NCI-H510A (cell line): ENCODE measurements around the gene MSRB3.

Source experiments
- DNase-seq: peaks from one replicate; lab custom pipeline; 2025; lab: John Stamatoyannopoulos, UW

The MSRB3 gene

DNA sequence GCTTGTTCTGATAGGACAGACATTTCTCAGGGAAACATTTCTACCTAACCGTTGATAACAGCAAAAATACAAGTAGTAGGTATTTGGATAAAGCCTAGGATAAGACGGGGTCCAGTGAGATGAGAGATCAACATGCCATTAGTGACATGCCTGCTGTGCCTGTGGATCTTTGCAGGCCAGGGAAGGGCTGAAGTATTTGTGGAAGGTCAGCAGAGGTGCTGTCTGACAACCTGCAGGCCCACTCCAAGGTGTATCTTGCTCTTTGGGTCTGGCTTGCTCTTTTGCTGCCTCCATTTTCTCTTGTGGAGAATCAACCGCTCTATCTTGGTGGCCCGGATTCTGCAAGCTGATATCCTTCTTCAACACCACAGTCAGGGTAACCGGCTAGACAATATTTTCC, 46.7 kb downstream of the MSRB3 start:
- DNase-seq = no peak

DNA sequence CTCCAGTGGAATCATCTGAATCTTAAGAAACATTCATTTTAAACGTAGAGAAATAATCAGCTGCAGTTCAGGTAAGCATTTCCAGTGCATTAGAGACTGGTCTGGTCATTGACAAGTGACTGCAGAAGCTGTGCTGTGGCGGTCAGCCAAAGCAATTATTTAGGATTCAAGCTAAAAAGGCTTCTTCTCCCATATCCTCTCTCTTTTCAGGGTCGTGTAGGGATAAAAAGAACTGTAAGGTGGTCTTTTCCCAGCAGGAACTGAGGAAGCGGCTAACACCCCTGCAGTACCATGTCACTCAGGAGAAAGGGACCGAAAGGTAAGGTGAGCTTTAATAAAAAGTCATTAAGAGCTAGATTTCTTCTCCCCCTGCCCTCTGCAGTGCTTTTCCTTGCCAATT, 48.1 kb downstream of the MSRB3 start:
- DNase-seq = no peak

DNA sequence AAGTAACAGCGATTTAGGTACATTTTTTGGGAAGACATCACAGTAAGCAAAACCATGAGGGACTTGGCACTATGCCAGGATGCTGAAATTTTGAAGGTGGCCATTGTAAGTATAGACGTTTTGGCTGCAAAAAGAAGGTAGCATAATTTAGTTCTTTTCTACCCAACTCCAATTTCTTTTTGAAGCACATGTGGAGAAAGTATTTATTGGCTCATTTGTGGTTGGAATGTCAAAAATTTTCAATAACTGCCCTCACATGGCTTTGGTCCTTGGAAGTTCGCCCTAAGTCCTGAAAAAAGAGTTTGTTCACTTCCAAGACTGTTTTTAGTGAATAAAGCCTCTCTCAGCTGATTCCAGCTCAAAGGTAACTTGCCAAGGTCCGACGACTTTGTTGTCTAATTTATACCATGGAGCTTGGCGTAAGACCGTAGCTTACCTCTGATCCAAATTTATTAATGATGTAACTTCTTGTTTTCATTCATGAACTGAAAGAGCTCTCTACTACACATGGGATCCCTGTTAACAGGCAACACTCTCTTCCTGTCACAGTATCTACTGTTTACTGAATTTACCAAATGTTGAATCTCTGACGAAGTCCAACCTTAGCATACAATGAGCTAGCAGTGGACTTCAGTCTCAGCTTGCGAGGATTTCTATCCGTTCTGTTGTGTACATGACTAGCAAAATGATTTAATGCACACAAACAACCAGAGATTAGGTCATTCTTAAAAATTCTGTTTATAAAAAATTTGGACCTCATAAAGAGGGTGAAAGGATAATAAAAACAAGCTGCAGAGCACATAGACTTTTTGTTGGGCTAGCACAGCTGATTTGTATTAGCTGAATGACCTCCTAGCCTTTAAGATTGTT, 49.0 kb downstream of the MSRB3 start:
- no peak for DNase-seq

DNA sequence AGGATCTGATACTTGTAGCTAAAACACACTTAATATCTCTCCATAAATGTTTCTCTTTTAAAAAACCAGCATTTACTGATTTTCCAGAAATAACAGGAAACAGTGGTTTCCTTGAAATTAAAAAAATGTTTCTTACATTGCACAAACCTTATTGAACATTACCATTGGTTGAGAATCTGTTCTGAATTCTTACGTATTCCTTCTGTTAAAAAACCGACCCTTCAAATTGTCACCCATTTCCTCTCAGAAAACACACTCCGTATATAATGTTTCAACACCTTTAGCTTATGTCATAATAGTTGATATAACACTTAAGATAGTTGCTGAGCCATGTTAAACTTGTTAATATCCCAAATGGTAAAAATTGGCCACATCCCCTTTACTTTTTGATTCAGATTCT, 51.2 kb downstream of the MSRB3 start:
- DNase-seq = no peak

DNA sequence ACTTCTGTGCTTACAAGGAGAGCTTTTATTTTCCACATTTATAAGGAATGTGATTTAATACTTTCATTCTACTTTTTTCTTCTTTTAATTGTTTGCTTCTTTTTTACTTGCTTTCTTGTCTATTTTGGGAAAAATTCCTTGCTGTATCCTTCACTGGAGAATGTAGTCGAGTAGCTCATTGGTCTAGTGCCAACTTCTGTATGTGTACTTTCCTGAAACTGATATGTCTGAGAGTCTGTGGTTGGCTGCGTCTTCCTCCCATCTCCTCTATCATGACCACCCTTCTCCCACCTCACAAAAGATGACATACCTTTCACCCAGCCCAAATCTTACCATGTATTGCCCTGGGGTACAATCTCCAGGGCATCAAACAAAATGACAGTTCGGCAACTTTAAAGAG, 51.8 kb downstream of the MSRB3 start:
- no peak for DNase-seq

DNA sequence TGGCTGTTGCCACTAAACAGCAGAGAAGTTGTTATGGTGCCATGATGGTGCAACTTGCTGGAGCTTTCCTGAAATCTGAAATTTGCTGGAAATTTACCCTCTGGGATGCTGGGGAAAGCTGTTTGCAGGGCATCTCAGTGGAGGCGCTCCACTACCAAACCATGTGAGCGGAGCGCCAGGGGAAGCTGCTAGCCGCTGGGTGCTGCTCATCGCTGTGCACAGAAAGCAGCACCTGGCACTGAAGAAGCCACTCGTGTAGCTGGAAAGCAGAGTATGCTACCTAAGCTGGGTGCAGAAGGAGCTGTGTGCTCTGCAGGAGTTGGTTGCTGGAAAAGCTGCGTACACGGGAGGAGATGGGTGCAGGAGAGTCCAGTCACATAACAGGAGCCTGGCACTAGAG, 53.0 kb downstream of the MSRB3 start:
- DNase-seq = no peak

DNA sequence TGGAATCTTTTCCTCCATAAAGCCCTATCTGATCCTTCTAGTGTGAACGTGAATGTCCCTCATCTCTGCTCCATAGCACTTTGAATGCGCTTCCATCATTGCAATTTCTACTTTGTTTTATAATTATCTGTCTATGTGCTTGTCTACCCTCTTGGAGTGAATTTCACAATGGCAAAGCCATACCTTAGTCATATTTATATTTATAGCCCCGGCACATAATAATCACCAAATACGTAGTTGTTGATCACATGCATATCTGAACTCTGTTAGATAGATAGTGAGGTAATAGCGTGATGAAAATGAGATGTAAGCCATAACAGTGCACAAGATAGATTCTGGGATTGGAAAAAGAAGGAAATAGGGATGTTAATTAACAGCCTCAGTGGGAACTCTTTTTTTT, 55.2 kb downstream of the MSRB3 start:
- no peak for DNase-seq

DNA sequence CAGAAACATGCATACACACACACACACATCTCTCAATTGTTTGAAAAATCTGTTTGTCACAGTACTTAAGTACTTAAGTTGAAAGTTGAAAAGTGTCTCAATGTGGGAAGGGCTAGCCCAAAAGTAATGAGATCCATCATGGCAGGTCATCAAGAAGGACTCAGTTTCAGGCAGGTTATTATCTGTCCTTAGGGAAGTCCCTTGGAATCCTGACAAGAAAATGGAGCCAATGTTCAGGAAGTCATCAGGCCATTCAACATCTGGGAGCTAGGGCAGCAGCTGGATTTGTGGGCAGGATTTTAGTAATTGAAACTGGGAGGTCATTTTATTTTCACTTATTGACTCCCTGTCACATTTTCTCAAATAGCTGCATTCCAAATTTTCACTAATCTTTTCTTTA, 56.0 kb downstream of the MSRB3 start:
- no peak for DNase-seq

DNA sequence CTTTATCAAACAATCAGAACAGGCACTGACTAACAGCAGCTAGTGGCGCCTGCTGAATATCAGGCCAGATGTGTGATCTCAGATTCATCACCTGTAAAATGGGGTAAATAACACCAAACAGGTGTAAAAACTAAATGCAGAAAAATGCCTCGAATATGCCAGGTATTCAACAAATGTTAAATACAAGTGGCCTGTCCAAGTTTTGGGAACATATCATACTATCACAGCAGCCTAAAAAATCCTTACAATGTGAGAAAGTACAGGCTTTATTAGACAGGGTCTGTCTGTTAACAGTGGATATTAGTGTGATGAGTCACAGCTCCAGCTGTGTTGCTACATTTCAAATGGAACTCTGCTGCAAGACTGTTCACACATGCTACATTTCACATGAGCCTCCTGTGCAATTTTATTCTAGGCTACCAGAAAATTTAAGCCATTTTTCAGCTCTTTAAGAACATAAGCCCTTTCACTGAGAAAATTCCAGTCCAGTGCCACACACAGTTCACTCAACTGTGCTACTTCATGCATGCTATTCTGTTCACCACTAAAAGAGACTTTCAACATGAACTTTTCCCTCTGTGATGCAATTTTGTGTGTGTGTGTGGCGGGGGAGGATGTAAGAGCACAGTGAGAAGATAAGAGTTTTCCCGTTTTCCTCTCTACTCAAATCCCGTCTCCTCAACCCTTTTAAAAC, 56.7 kb downstream of the MSRB3 start:
- DNase-seq = no peak

DNA sequence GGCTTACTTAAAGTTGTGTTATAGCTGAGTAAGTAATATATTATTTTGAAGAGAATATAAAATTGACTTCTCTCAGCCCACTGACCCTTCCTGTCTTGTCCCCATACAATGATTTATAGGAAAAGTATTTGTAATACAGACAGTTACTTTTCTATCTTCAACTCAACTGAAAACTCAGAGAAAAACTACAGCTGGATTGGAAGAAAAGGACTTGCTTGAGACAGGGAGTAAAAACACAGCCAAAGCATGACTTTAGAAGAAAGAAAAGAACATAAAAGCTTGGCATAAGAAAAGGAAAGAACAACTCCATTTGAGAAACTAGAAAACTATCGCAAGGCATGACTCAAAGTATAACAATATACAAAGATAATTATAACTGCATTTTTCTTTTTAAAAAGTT, 57.5 kb downstream of the MSRB3 start:
- DNase-seq = no peak

DNA sequence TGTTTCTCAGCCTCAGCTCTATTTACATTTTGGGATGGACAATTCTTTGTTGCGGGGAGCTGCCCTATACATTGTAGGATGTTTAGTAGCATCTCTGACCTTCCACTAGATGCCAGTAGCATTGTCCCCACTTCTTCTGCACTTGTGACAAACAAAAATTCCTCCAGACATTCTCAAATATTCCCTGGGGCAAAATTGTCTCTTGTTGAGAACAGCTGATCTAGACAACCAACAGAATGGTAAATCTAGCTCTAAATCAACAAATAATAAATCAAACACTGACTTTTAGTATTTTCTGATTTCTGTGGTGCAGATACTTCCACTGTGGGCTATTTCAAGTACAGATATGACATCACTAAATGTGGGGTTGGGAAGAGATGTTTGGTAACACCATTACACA, 60.7 kb downstream of the MSRB3 start:
- no peak for DNase-seq

DNA sequence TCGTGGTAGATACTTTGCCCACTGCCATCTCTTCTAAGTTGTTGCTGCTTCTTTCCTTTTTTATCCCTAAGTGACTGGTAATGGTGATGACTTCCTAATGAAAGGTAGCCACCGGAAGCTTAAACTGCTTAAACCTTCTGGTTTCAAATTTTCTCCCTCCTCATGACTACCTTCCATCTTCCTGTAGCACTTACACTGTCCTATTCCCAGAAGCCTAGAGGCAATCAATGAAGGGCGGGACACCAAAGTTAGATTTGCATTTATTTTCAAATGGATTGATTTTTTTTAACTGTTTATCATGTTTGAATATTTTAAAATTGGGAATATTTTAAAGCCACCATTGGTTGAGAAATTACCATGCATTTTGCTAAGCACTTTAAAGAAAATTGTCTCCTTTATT, 64.7 kb downstream of the MSRB3 start:
- no peak for DNase-seq

DNA sequence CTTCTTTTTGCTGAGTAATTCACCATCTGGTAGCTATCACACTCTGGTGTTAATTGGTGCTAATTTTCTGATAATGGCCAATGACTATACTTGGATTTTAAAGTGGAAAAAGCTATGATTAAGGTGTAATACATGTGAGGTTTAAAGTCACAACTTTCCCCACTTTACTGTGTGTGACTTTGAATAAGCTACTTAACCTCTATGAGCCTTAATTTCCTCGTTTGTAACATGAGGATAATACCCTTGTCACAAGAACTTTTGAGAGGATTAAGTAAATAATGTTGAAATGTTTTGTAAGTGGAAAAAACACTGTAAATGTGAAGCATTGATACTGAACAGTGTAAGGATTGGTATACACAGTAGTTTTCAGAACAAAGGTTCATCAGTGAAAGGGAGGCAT, 65.3 kb downstream of the MSRB3 start:
- no peak for DNase-seq

DNA sequence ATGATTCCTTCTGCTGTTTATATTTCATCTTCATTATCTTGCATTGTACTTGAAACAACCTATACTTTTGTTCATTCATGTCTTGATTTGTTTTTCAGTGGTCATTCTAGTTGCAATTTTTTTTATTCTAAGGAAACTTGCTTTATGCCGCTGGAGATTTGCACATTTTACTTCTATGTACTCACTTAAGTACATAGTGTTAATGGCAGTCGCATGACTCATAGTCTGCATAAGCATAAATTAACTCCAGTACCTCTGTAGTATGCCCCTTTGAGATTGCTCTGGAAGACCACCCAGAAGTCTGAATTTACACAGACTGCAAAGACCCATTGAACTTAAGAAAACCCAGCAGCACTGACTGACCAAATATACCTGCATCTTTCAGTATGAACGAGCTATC, 77.0 kb downstream of the MSRB3 start:
- no peak for DNase-seq

DNA sequence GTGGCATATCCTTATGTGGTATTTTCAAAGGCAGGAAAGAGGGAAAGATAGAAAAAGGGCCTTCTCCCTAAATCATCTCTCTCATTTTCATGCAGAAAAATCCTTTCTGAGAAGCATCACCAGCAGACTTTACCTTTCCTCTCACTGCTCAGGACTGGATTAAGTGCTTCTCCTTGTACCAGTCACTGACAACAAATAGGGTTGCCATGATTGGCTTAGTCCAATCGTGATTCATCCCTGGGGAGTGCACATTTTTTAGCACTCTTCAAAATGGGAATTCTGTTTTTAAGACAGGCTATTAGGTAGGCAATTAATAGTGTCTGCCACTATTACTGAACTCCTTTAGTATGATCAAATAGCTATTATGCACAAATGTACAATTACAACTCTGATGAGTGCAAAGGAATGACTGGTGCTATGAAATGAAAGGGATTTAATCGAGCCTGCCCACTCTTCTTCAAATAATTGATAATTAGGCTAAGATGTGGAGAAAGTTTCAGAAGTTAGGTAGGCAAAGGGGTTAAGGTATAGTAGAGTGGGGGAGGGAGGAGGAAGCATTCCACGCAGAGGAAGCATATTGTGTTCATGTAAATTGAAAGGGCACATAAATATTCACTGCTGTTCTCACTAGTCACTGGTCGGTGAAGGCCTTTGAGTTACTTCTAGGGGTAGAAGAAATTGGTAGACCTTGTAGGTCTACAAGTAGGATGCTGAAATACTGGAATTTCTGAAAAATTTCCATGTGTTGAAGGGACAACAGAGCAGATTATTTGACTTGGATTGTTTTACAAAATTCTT, 84.0 kb downstream of the MSRB3 start:
- no peak for DNase-seq

DNA sequence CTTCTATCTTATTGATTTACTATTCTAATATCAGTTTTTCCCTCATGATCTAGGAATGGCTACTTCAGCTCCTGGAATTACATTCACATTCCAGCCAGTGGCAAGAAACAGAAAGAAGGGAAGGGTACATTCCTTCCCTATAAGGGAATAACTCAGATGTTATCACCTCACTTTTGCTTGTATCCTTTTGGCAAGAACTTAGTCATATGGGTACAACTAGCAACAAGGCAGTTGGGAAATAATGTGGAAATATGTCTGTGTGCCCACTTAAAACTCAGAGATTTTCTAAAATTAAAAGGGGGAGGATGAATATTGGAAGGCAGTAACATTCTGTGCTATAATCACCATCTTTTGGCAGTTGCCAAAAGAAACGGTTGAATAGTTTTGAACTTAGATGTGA, 85.6 kb downstream of the MSRB3 start:
- no peak for DNase-seq

DNA sequence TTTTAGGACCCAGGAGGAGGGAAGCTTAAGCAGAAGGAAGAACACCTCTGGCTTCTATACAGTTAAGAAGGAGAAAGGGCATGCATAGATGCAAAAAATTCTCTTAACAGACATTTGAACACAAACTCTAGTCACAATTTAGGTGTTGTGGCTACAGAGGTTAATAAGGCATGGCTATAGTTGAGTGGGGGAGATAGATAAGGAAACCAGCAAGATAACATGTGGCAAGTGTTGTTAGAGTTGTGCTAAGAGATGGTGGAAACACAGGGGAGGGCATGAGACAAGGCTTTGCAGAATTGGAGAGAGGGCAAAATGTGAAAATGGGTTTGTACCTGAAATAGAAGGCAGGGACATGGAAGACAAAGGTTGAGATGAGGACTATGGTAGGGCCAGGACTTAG, 88.9 kb downstream of the MSRB3 start:
- no peak for DNase-seq

DNA sequence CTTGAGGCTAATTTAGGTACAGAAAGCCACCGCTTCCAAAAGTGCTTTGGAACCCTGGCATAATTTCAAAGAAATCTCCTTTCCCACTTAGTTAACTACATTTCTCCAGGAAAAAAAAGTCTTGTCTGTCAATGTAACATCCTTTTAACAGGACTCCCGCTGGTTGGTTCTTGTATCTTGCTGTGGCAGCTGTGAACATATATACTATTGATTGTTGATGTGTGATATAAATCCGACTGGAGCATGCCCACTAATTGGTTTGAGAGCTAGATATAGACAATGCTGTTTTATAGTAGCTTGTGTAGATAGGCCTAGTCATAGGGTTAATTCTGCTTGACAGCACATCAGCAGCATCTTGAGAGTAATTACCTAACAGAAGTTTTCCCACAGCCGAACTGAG, 89.6 kb downstream of the MSRB3 start:
- DNase-seq = no peak

DNA sequence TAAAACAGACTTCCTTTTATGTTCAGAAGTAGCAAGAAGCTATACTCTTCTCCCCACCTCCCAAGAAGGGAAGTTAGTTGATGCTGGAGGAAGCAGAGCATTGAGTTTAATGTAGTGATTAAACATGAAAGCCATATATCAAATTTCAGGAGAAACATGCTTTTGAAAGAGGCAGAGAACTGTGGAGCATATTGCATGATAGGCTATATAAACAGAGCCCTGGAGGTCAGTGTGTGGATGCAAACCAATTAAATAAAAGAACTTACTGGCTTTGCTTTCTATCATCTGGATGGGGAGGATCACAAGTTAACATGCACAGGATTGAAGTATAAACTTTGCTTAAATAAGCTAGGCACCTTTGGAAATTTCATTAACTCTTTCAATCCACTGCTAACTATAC, 94.1 kb downstream of the MSRB3 start:
- no peak for DNase-seq

DNA sequence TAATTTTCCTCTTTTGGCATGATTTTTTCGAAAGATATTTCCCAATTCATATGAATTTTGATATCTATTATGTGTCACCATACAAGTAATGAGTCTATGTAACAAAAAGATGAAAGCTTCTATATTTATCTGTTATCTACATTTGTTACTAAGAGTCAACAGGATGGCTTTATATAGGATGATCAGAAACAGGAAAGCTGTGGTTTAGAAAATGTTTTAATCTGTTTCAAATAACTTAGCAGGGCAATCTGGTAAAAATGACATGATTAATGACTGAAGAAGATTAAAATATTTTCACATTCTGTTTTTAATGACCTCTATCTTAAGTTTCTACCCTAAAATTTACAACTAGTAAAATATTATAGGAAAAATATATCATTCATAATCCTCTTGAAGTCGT, 105.8 kb downstream of the MSRB3 start:
- DNase-seq = no peak

DNA sequence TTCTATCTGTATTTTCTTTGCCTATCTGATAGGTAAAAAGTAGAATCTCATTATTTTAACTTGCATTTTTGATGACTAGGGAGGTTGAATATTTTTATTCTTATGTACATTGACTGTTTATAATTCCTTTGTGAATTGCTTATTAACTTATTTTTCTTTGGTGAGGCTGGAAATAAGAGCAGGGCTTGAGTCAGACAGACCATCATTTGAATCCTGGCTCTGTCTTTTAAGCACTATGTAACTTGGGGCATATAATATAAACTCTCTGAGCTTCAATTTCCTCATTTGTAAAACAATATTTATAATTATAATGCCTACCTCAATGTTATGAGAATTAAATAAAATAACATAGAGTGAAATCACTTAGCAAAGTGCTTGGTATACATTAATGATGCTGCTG, 108.9 kb downstream of the MSRB3 start:
- no peak for DNase-seq

DNA sequence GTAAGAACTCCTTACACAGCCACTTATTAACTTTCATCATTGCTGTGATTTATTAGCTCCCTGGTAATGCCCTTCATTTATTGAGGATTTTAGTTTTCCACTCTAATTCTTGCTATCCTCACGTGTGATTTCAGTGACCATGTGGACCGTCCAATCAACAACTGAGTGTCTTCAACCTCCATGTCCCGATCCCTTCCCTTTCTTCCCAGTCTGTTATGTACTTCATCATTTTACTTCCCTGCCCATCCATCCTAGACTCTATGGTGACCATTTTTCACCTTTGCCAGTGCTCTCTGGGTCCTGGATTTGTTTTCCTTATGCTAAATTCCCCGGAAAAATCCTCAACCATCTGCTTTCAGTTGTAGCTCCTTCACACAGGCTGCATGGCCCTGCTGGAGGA, 111.0 kb downstream of the MSRB3 start:
- no peak for DNase-seq

DNA sequence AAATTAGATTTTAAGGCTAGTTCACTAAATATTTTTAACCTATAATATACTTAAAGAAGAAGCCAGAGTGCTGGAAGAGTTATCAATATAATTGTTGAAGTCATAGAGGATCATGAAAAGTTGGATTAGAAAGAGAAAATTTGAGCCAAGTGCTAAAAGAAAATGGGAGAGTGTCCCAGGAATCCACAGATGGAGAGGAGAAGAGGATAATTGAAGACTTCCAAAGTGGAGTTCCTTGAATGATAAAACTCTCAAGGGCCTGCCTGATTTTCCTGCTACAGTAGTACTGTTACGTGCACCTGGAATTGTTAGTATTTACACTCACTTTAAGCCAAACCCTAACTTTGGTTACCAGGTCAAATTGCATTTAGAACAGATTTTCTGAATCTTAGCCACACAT, 113.2 kb downstream of the MSRB3 start:
- DNase-seq = no peak
